Large intestine (tissue), 3 donors: Measurements from ENCODE around the gene LIF. TPM values are rescaled to one million over a fixed set of nuclear protein-coding genes. Genes with fewer than 3 reads are reported as not detected.
A peak's percentile ranks its signal among the peaks of the same experiment; 100 is the strongest.

ENCODE experiments used
- DNase-seq, 2 donors: peaks; one replicate each; pipeline versions ENCODE4 v3.0.0 to v3.0.0-alpha.2; 2013
- H3K27ac ChIP-seq: one replicate; pipeline ENCODE4 v1.5.1; 2013; ENCODE audit warnings: low read length
- H3K27me3 ChIP-seq: 2 replicates; pipeline ENCODE4 v1.6.1; 2013; ENCODE audit warnings: low read length; ENCODE audit not compliant: control insufficient read depth, insufficient read depth
- H3K36me3 ChIP-seq: 2 replicates; pipeline ENCODE4 v1.6.1; 2013; ENCODE audit warnings: low read length; ENCODE audit not compliant: control insufficient read depth, insufficient read depth
- H3K4me1 ChIP-seq: one replicate; pipeline ENCODE4 v1.6.1; 2013; ENCODE audit warnings: low read length; ENCODE audit not compliant: control insufficient read depth, insufficient read depth
- H3K4me3 ChIP-seq: one replicate; pipeline ENCODE4 v1.5.1; 2013; ENCODE audit warnings: low read length
- H3K9me3 ChIP-seq: one replicate; pipeline ENCODE4 v1.6.1; 2013; ENCODE audit warnings: mild to moderate bottlenecking, low read depth, low read length, moderate library complexity; ENCODE audit not compliant: control insufficient read depth
- WGBS: methylation state at CpG from one replicate; pipeline ENCODE4 v1.1.5; 2013; ENCODE audit warnings: low lambda C conversion rate; ENCODE audit not compliant: insufficient coverage; 5-methylcytosine and 5-hydroxymethylcytosine counted together
- polyA plus RNA-seq: library from polyadenylated mRNA; unstranded; fragments of 120-200 nt; gene quantifications from one replicate; pipeline ENCODE4 v1.2.1, GENCODE V29; 2013

The LIF gene
- polyA plus RNA-seq, 1 donor: 27.6 TPM

- Histone ChIP-seq H3K36me3 (peaks cover 35% of the 10 kb centered on the region), H3K9me3 (no peaks in the 10 kb centered on the region)
Measured at GRCh38 chr22:30244066-30244465, 2.5 kb downstream of the LIF start.

GRCh38 chr22:30243661-30244060 is 2.9 kb downstream of the LIF start:
- Histone ChIP-seq H3K4me3 (no peak overlapping the region), H3K27ac (no peak overlapping the region), H3K27me3 (peaks cover 5% of the 10 kb centered on the region), H3K9me3 (no peaks in the 10 kb centered on the region), H3K36me3 (peaks cover 35% of the 10 kb centered on the region), H3K4me1 (peaks cover 35% of the 10 kb centered on the region)
- no peak for DNase-seq
- WGBS: no CpG with 5 or more reads among the region's 22 CpGs

More at GRCh38 chr22:30244066-30244465, 2.5 kb downstream of the LIF start:
- Histone ChIP-seq H3K27me3 (peaks cover 5% of the 10 kb centered on the region), H3K4me1 (peaks cover 35% of the 10 kb centered on the region), H3K27ac (no peak overlapping the region), H3K4me3 (no peak overlapping the region)
- no peak for DNase-seq
- WGBS: no CpG with 5 or more reads among the region's 10 CpGs

GRCh38 chr22:30241576-30242371 is 4.8 kb downstream of the LIF start:
- H3K4me1 ChIP-seq: peaks cover 28% of the 10 kb centered on the region
- WGBS: no CpG with 5 or more reads among the region's 15 CpGs
- peaks cover 35% of the 10 kb centered on the region for H3K36me3 ChIP-seq
- H3K4me3 ChIP-seq: no peak overlapping the region
- H3K9me3 ChIP-seq: no peaks in the 10 kb centered on the region
- H3K27ac ChIP-seq: no peak overlapping the region
- peaks cover 5% of the 10 kb centered on the region for H3K27me3 ChIP-seq
- no peak for DNase-seq

- no peak overlapping the region for H3K27ac ChIP-seq
- DNase-seq: no peak
- peaks cover 35% of the 10 kb centered on the region for H3K36me3 ChIP-seq
- H3K27me3 ChIP-seq: peaks cover 2% of the 10 kb centered on the region
- no peak overlapping the region for H3K4me3 ChIP-seq
- WGBS: 77% methylated on average over 2 of the region's 24 CpGs
- H3K4me1 ChIP-seq: peaks cover 27% of the 10 kb centered on the region
- no peaks in the 10 kb centered on the region for H3K9me3 ChIP-seq
Measured at GRCh38 chr22:30240541-30241417, 5.8 kb downstream of the LIF start.

- Histone ChIP-seq H3K9me3 (no peaks in the 10 kb centered on the region), H3K4me3 (no peak overlapping the region), H3K27me3 (no peaks in the 10 kb centered on the region), H3K36me3 (peaks cover 35% of the 10 kb centered on the region), H3K4me1 (peaks cover 21% of the 10 kb centered on the region), H3K27ac (no peak overlapping the region)
- WGBS: no CpG with 5 or more reads among the region's 17 CpGs
- DNase-seq: no peak
Measured at GRCh38 chr22:30239488-30240405, 6.8 kb downstream of the LIF start.

- peak overlapping the region; percentile 71 for H3K27ac ChIP-seq
- no peaks in the 10 kb centered on the region for H3K9me3 ChIP-seq
- H3K4me3 ChIP-seq: no peak overlapping the region
- H3K4me1 ChIP-seq: peaks cover 23% of the 10 kb centered on the region
- WGBS: no CpG with 5 or more reads among the region's 27 CpGs
- peak in 1 of 2 donors; percentile 62 for DNase-seq
- no peaks in the 10 kb centered on the region for H3K27me3 ChIP-seq
- H3K36me3 ChIP-seq: peaks cover 28% of the 10 kb centered on the region
Measured at GRCh38 chr22:30238661-30239487, 7.7 kb downstream of the LIF start.

GRCh38 chr22:30238136-30238535 is 8.4 kb downstream of the LIF start:
- no peaks in the 10 kb centered on the region for H3K9me3 ChIP-seq
- WGBS: no CpG with 5 or more reads among the region's 9 CpGs
- peaks cover 23% of the 10 kb centered on the region for H3K4me1 ChIP-seq
- peaks cover 21% of the 10 kb centered on the region for H3K36me3 ChIP-seq
- no peak overlapping the region for H3K4me3 ChIP-seq
- peak overlapping the region; percentile 71 for H3K27ac ChIP-seq
- H3K27me3 ChIP-seq: no peaks in the 10 kb centered on the region
- no peak for DNase-seq

GRCh38 chr22:30236875-30237274 is 9.7 kb downstream of the LIF start:
- Histone ChIP-seq H3K4me3 (no peak overlapping the region), H3K27me3 (peaks cover 3% of the 10 kb centered on the region), H3K36me3 (peaks cover 10% of the 10 kb centered on the region), H3K4me1 (peaks cover 23% of the 10 kb centered on the region), H3K9me3 (no peaks in the 10 kb centered on the region), H3K27ac (no peak overlapping the region)
- 100% methylated on average over 1 of the region's 5 CpGs for WGBS
- no peak for DNase-seq

- DNase-seq: no peak
- peaks cover 2% of the 10 kb centered on the region for H3K36me3 ChIP-seq
- no CpG with 5 or more reads among the region's 10 CpGs for WGBS
Measured at GRCh38 chr22:30235687-30236170, 10.8 kb downstream of the LIF start.

More at GRCh38 chr22:30235687-30236170, 10.8 kb downstream of the LIF start:
- Histone ChIP-seq H3K4me3 (no peak overlapping the region), H3K27me3 (peaks cover 3% of the 10 kb centered on the region), H3K27ac (no peak overlapping the region), H3K4me1 (peaks cover 23% of the 10 kb centered on the region), H3K9me3 (no peaks in the 10 kb centered on the region)
